ENCODE results near the gene DAP. TPM values are rescaled to one million over a fixed set of nuclear protein-coding genes. Genes with fewer than 3 reads are reported as not detected.

The DAP gene
- total RNA-seq, 1 experiment from 2014 or later: 279 TPM

- Histone ChIP-seq H4K20me1 (ENCODE audit: insufficient read depth) (no peaks in the 10 kb centered on the region), H3F3A (ENCODE audit: insufficient read depth, low read depth) (no peaks in the 10 kb centered on the region), H3K79me2 (ENCODE audit: low read depth) (no peaks in the 10 kb centered on the region), H3K4me2 (no peak overlapping the region), H3K9me3 (ENCODE audit: insufficient read depth, low read depth) (peaks cover 5% of the 10 kb centered on the region; the same call in 1 of the 2 replicates), H3K9me2 (ENCODE audit: insufficient read depth) (no peaks in the 10 kb centered on the region; the same call in 1 of the 2 replicates), H3K27me3 (ENCODE audit: insufficient read depth, low read depth) (no peaks in the 10 kb centered on the region), H3K27ac (no peak overlapping the region), H2AFZ (no peak overlapping the region), H3K36me3 (ENCODE audit: low read depth) (no peaks in the 10 kb centered on the region), H3K4me1 (replicated peaks; ENCODE audit: insufficient read depth) (no peaks in the 10 kb centered on the region), H3K4me3 (no peak overlapping the region)
- TF ChIP-seq EZH2 (IDR thresholded peaks at IDR 0.05; ENCODE audit: low read depth): no peak
- no peak for TF ChIP-seq CTCF (conservative IDR thresholded peaks at IDR 0.05)
- intact Hi-C loops (cut with micrococcal nuclease; ENCODE audit: unreplicated experiment): no loop called here
- ChIA-PET CTCF (no interaction called here), POLR2A (ENCODE audit: unreplicated experiment) (no interaction called here)
- BruUV-seq (replicated peaks): no TSS peak
- no peak for DNase-seq
Observed at GRCh38 chr5:10668697-10669096, 92.3 kb downstream of the DAP start.

- intact Hi-C loops (cut with micrococcal nuclease; ENCODE audit: unreplicated experiment): no loop called here
- H3K79me2 ChIP-seq (ENCODE audit: low read depth): no peaks in the 10 kb centered on the region
- H4K20me1 ChIP-seq (ENCODE audit: insufficient read depth): no peaks in the 10 kb centered on the region
- CTCF ChIA-PET: no interaction called here
- H3K27me3 ChIP-seq (ENCODE audit: insufficient read depth, low read depth): no peaks in the 10 kb centered on the region
- H3K9me3 ChIP-seq (ENCODE audit: insufficient read depth, low read depth): peaks cover 5% of the 10 kb centered on the region; the same call in 1 of the 2 replicates
- H3K4me2 ChIP-seq: no peak overlapping the region
- H2AFZ ChIP-seq: no peak overlapping the region
- no peak overlapping the region for H3K4me3 ChIP-seq
- POLR2A ChIA-PET (ENCODE audit: unreplicated experiment): no interaction called here
- H3K9me2 ChIP-seq (ENCODE audit: insufficient read depth): no peaks in the 10 kb centered on the region; the same call in 1 of the 2 replicates
- no TSS peak for BruUV-seq (replicated peaks)
- H3K27ac ChIP-seq: no peak overlapping the region
- no peaks in the 10 kb centered on the region for H3K36me3 ChIP-seq (ENCODE audit: low read depth)
- no peak for DNase-seq
- no peaks in the 10 kb centered on the region for H3F3A ChIP-seq (ENCODE audit: insufficient read depth, low read depth)
- no peak for TF ChIP-seq EZH2 (IDR thresholded peaks at IDR 0.05; ENCODE audit: low read depth)
- TF ChIP-seq CTCF (conservative IDR thresholded peaks at IDR 0.05): no peak
- no peaks in the 10 kb centered on the region for H3K4me1 ChIP-seq (replicated peaks; ENCODE audit: insufficient read depth)
Observed at GRCh38 chr5:10667431-10668057, 93.5 kb downstream of the DAP start.

- Histone ChIP-seq H3K4me2 (no peak overlapping the region), H3K9me3 (ENCODE audit: insufficient read depth, low read depth) (peaks cover 5% of the 10 kb centered on the region; the same call in 1 of the 2 replicates), H3K27me3 (ENCODE audit: insufficient read depth, low read depth) (no peaks in the 10 kb centered on the region), H3K36me3 (ENCODE audit: low read depth) (no peaks in the 10 kb centered on the region), H3K4me3 (no peak overlapping the region), H3K27ac (no peak overlapping the region), H3K9me2 (ENCODE audit: insufficient read depth) (no peaks in the 10 kb centered on the region; the same call in 1 of the 2 replicates), H4K20me1 (ENCODE audit: insufficient read depth) (no peaks in the 10 kb centered on the region), H3K79me2 (ENCODE audit: low read depth) (no peaks in the 10 kb centered on the region), H2AFZ (no peak overlapping the region), H3K4me1 (replicated peaks; ENCODE audit: insufficient read depth) (no peaks in the 10 kb centered on the region), H3F3A (ENCODE audit: insufficient read depth, low read depth) (no peaks in the 10 kb centered on the region)
- BruUV-seq (replicated peaks): no TSS peak
- CTCF ChIA-PET: no interaction called here
- TF ChIP-seq CTCF (conservative IDR thresholded peaks at IDR 0.05) (no peak), EZH2 (IDR thresholded peaks at IDR 0.05; ENCODE audit: low read depth) (no peak)
- DNase-seq: no peak
- intact Hi-C loops (cut with micrococcal nuclease; ENCODE audit: unreplicated experiment): no loop called here
- POLR2A ChIA-PET (ENCODE audit: unreplicated experiment): interaction anchor here (0.6 kb wide), 1 partner anchor 186 kb away, joined by 5 read pairs; no protein-coding TSS in a partner anchor
Observed at GRCh38 chr5:10666531-10667299, 94.3 kb downstream of the DAP start.

All from PC-9 (cell line).